Brain microvascular endothelial cell (primary cell): ENCODE results near the gene ZNF532.
A peak's percentile ranks its signal among the peaks of the same experiment; 100 is the strongest.

ENCODE experiments used
- DNase-seq: peaks from one replicate; pipeline ENCODE4 v3.0.0-alpha.2; 2020
- H3K27ac ChIP-seq: fragments of 250-450 bp; sonication (Bioruptor Pico); 2 replicates; pipeline ENCODE4 v1.5.1; 2020; ENCODE audit warnings: mild to moderate bottlenecking, moderate library complexity
- H3K27me3 ChIP-seq: fragments of 250-450 bp; sonication (Bioruptor Pico); replicated peaks from 2 replicates; pipeline ENCODE4 v1.5.1; 2020; ENCODE audit warnings: mild to moderate bottlenecking
- H3K36me3 ChIP-seq: fragments of 250-450 bp; sonication (Bioruptor Pico); replicated peaks from 2 replicates; pipeline ENCODE4 v1.5.1; 2020; ENCODE audit warnings: mild to moderate bottlenecking
- H3K4me3 ChIP-seq: 2 replicates; pipeline ENCODE4 v1.5.1; 2011; ENCODE audit warnings: low read depth, mild to moderate bottlenecking, control low read depth, low read length, moderate library complexity
- CTCF ChIP-seq: IDR thresholded peaks from 2 replicates; pipeline ENCODE4 v1.5.1; 2011; ENCODE audit warnings: low read depth, mild to moderate bottlenecking, moderate library complexity, low read length, control low read depth, inconsistent platforms; ENCODE audit errors: missing control alignments
- in situ Hi-C: cut with HindIII; loops from 2 replicates; pipeline ENCODE4 v1.10.0; 2017; ENCODE audit warnings: low sequenced_read_pairs, low pct_ligation_motif_present

ZNF532 gene

GRCh38 chr18:58905777-58906428, 41.2 kb downstream of the ZNF532 start:
- DNase-seq = no peak
- in situ Hi-C loops = no loop called here
- Histone ChIP-seq H3K27ac (no peak overlapping the region), H3K27me3 (no peaks in the 10 kb centered on the region), H3K36me3 (no peaks in the 10 kb centered on the region), H3K4me3 (no peak overlapping the region)
- no peak for TF ChIP-seq CTCF

- Histone ChIP-seq H3K36me3 (no peaks in the 10 kb centered on the region), H3K27ac (no peak overlapping the region), H3K27me3 (no peaks in the 10 kb centered on the region), H3K4me3 (no peak overlapping the region)
- TF ChIP-seq CTCF = no peak
- DNase-seq = no peak
- in situ Hi-C loops = no loop called here
Observed at GRCh38 chr18:58908006-58908405, 43.3 kb downstream of the ZNF532 start.

GRCh38 chr18:58909521-58909920, 44.8 kb downstream of the ZNF532 start:
- Histone ChIP-seq H3K4me3 (no peak overlapping the region), H3K27ac (no peak overlapping the region), H3K27me3 (no peaks in the 10 kb centered on the region), H3K36me3 (no peaks in the 10 kb centered on the region)
- DNase-seq = no peak
- in situ Hi-C loops = no loop called here
- no peak for TF ChIP-seq CTCF

GRCh38 chr18:58911241-58911640, 46.6 kb downstream of the ZNF532 start:
- no peak for TF ChIP-seq CTCF
- Histone ChIP-seq H3K36me3 (no peaks in the 10 kb centered on the region), H3K27me3 (no peaks in the 10 kb centered on the region), H3K27ac (peak overlapping the region; percentile 14), H3K4me3 (no peak overlapping the region)
- in situ Hi-C loops = no loop called here
- DNase-seq = no peak

GRCh38 chr18:58911766-58912165, 47.1 kb downstream of the ZNF532 start:
- Histone ChIP-seq H3K36me3 (no peaks in the 10 kb centered on the region), H3K27me3 (no peaks in the 10 kb centered on the region), H3K27ac (peak overlapping the region; percentile 14), H3K4me3 (no peak overlapping the region)
- in situ Hi-C loops = no loop called here
- peak; percentile 45 for DNase-seq
- TF ChIP-seq CTCF = no peak
